GM18873 (cell line): ENCODE data around the gene MLEC.

Experiments used
- ATAC-seq: cut with Tn5 transposase; IDR thresholded peaks from one replicate; pipeline ENCODE4 v1.9.1; 2021; ENCODE audit warnings: mild to moderate bottlenecking, moderate library complexity, moderate number of reproducible peaks; ENCODE audit not compliant: unreplicated experiment, low FRiP score

Gene MLEC

DNA sequence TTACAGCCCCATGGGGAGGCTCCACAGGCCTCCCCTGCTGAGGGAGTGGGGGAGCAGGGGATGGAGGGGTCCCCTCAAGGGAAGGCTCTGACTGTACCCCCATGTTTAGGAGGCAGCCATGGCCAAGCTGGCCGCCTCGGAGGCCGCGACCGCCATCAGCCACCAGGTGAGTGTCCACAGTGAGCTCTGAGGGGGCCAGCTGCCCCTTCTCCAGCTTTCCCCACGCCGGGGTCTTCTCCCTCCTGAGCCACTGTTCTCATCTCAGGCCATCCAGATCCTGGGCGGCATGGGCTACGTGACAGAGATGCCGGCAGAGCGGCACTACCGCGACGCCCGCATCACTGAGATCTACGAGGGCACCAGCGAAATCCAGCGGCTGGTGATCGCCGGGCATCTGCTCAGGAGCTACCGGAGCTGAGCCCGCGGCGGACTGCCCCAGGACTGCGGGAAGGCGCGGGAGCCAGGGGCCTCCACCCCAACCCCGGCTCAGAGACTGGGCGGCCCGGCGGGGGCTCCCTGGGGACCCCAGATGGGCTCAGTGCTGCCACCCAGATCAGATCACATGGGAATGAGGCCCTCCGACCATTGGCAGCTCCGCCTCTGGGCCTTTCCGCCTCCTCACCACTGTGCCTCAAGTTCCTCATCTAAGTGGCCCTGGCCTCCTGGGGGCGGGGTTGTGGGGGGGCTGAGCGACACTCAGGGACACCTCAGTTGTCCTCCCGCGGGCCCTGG, 52.2 kb downstream of the MLEC start:
- no peak for ATAC-seq

DNA sequence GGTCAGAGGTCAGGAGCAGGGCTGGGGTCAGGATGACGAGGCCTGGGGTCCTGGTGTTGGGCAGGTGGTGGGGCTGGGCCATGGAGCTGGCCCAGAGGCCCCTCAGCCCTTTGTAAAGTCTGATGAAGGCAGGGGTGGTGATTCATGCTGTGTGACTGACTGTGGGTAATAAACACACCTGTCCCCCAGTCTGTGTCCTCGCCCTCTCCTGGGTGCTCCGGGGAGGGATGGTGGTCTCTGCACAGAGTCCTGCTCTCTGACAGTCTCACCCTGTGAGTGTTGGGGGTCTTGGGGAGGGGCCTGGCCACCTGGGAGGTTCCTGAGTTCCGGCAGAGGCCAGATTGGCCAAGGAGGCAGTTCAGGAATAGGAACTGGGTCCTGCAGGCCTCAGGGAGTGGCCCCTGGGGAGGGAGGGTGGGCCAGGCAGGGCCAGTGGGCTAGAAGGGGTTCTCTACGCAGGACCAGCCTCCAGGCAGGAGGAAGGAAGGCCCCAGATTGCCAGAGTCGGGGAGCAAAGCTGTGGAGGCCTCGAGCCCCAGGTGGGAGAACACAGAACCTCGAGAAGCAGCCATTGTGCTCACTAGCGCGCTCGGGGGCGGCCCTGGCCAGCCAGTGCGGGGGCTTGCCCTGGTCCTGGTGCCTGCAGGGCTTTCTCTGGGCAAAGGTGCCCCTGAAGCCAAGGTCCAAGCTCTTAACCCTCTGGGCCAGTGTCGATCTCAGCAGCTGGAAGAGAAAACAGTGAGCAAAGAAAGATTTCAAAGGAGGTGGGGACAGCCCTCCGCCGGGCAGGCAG, 53.1 kb downstream of the MLEC start:
- ATAC-seq: no peak

GRCh38 chr12:120740871-120741270, 53.9 kb downstream of the MLEC start:
- ATAC-seq: no peak

DNA sequence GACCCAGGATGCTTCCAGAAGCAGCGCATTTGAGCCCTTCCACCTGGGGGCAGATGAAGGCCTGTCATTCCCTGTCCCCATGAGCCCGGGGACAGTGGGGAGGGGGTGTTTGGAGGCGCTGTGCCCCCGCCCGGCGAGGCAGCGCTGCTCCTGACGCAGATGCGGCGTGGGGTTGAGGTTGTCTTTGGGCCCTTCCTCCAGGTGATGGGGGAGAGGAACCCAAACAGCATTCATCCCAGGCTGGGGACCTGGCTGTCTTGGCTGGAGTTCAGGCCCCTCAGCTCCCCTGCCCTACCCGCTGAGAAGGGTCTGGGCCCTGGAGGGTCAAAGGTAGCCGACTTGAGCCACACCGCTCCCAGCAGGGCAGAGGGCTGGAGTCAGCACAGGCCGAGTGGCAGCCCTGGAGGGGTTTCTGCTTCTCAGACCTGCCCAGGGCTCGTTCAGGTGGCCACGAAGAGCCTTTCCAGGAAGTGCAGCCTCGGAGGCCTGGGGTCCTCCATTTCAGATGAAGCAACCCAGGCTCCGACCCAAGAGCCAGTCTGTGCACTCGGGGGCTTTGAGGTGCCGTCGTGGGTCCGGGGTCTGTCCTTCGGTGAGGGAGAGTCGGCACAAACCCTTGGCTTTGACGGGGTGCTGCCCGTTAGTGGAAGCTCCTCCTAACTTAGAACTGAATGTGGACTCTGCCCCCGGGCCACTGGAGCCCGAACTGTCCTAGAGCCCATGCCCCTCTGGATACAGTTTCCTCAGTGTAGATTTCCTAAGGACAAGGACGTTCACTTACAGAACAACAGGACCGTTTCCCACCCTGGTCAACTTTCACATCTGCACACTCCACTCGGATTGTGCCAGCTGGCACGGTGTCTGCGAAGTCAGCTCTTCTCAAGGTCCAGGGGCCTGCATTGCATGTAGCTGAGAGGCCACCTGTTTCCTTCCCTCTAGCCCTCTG, 54.8 kb downstream of the MLEC start:
- no peak for ATAC-seq

- no peak for ATAC-seq
Measured at GRCh38 chr12:120744922-120745493, 58.1 kb downstream of the MLEC start.

DNA sequence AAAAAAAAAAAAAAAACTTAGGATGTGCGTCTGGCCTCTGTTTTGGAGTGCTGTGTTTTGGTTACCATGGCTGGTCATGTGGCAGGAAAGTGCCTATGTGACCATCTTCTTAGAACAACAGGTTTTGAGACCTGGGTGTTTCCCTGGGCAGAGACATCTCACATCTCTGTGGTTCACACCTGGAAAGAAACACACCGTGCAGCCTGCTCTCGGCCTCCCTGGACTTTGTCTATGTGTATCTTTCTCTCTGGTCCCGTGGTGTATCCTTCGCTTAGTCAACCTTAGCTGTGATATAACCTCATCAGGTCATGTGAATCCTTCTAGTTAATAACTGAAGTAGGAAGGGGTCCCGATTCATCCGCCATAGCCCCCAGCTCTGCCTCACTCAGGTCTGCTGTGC, 61.3 kb downstream of the MLEC start:
- ATAC-seq: no peak

- no peak for ATAC-seq
Measured at GRCh38 chr12:120749256-120749655, 62.3 kb downstream of the MLEC start.

DNA sequence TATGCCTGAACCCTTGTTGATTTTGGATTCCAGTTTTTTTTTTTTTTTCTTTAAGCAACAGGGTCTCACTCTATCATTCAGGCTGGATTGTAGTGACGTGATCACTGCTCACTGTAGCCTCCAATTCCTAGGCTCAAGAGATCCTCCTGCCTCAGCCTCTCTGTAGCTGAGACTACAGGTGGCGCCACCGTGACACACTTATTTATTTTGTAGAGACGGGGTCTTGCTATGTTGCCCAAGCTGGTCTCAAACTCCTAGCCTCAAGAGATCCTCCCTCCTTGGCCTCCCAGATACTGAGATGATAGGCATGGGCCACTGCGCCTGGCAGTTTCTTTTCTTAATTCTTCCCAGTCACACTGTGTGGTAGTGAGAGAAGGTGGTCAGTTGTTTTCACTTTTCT, 63.9 kb downstream of the MLEC start:
- ATAC-seq: no peak

DNA sequence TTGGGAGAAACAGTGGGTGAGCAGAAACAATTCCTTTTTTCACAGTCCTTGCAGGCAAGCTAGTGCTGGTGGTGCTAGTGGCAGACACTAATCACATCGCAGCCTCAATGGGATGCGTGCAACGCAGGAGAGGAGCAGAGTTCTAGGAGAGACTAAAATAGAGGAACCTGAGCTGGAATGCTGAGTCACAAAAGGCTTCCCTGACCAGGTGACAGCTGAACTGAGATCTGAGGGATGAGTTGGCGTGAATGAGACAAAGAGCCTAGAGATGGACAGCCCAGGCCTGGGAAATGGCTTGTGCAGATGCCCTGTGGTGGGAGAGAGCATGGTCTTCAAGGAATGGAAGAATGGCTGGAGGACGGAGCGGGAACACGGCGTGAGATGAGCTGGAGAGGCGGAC, 64.4 kb downstream of the MLEC start:
- no peak for ATAC-seq
